Adrenal gland (tissue), 5 donors: ENCODE measurements around the gene IRF2BP2.

Experiments
- POLR2A ChIP-seq, 2 donors: fragments of 450-650 bp; IDR thresholded peaks; one replicate each; pipeline ENCODE4 v1.6.1; 2017; ENCODE audit warnings: antibody characterized with exemption in 2 of 2, mild to moderate bottlenecking in 2 of 2, moderate library complexity in 1 of 2
- TF ChIP-seq, protein P1 (sequence below), 6 experiments: fragments of 450-650 bp in 4 of 6; fragments of 200-600 bp in 2 of 6; sonication (generic) in 1 of 6; IDR thresholded peaks; 1 replicate in 5 of 6; 2 replicates in 1 of 6; pipeline versions ENCODE4 v1.5.1 to v1.8.0; 2016 to 2021; ENCODE audit warnings: antibody characterized with exemption in 6 of 6, mild to moderate bottlenecking in 2 of 6, moderate library complexity in 1 of 6
- donor health status: DM: no; HTN: no; CAD: no.

DNA sequence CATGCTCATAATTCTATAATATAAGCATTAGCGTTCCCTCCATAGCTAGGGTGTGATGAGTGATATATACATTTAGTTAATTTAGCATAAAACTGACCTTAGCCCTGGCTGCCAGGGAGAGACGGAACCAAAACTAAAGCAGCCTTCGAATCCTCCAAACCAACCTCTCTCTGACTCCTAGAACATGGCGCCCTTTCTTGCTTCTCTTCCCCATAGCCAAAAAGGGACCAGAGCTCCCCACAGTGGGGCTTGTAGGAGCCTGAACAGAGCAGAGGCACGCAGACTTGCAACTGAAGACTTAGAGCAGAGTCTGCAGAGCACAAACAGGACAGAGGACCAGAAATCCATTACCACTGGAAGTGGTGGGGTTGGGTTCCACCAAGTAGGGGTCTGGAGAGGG, 17.7 kb downstream of the IRF2BP2 start:
- TF ChIP-seq, protein P1, sequence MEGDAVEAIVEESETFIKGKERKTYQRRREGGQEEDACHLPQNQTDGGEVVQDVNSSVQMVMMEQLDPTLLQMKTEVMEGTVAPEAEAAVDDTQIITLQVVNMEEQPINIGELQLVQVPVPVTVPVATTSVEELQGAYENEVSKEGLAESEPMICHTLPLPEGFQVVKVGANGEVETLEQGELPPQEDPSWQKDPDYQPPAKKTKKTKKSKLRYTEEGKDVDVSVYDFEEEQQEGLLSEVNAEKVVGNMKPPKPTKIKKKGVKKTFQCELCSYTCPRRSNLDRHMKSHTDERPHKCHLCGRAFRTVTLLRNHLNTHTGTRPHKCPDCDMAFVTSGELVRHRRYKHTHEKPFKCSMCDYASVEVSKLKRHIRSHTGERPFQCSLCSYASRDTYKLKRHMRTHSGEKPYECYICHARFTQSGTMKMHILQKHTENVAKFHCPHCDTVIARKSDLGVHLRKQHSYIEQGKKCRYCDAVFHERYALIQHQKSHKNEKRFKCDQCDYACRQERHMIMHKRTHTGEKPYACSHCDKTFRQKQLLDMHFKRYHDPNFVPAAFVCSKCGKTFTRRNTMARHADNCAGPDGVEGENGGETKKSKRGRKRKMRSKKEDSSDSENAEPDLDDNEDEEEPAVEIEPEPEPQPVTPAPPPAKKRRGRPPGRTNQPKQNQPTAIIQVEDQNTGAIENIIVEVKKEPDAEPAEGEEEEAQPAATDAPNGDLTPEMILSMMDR (IDR thresholded peaks at IDR 0.05), result no peak
- no peak for TF ChIP-seq POLR2A (IDR thresholded peaks at IDR 0.05)
